GM12891 (cell line): ENCODE results near the gene LMCD1.

Experiments
- POLR2A ChIP-seq: IDR thresholded peaks from 2 replicates; pipeline ENCODE4 v1.6.1; 2011; ENCODE audit warnings: low read depth, low read length, control low read depth
- POLR2AphosphoS5 ChIP-seq: IDR thresholded peaks from 2 replicates; pipeline ENCODE4 v1.6.1; 2011; ENCODE audit warnings: low read depth, low read length, control low read depth
- SPI1 ChIP-seq: IDR thresholded peaks from 2 replicates; pipeline ENCODE4 v1.6.1; 2011; ENCODE audit warnings: low read depth, low read length, control low read depth
- TAF1 ChIP-seq: IDR thresholded peaks from 2 replicates; pipeline ENCODE4 v1.6.1; 2011; ENCODE audit warnings: low read depth, low read length, control low read depth

DNA sequence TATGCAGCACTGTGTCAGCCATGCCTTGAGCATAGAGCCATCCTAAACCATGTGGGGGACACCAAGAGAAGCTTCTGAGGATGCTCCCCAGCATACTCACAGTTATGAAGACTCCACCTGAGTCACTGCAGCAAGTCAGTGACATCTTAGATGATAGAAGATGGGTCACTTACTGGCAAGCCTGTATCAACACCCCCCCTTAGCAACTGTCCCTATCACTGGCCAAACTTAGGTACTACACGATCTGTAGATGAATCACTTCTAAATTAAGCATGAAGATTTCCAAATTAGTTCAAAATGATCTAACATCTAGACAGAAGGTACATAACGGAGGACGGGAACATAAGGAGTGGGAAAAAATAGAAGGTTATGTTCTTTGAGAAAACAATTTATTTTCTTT is 13.2 kb upstream of the LMCD1 start:
- no peak for TF ChIP-seq POLR2AphosphoS5
- no peak for TF ChIP-seq TAF1
- TF ChIP-seq POLR2A, result no peak
- TF ChIP-seq SPI1, result no peak
